Fibroblast of skin of right quadriceps (primary cell): Measurements from ENCODE around the gene ANKRD11.

Experiments
- DNase-seq: peaks from one replicate; pipeline ENCODE4 v3.0.0-alpha.2; 2013

Gene ANKRD11

DNA sequence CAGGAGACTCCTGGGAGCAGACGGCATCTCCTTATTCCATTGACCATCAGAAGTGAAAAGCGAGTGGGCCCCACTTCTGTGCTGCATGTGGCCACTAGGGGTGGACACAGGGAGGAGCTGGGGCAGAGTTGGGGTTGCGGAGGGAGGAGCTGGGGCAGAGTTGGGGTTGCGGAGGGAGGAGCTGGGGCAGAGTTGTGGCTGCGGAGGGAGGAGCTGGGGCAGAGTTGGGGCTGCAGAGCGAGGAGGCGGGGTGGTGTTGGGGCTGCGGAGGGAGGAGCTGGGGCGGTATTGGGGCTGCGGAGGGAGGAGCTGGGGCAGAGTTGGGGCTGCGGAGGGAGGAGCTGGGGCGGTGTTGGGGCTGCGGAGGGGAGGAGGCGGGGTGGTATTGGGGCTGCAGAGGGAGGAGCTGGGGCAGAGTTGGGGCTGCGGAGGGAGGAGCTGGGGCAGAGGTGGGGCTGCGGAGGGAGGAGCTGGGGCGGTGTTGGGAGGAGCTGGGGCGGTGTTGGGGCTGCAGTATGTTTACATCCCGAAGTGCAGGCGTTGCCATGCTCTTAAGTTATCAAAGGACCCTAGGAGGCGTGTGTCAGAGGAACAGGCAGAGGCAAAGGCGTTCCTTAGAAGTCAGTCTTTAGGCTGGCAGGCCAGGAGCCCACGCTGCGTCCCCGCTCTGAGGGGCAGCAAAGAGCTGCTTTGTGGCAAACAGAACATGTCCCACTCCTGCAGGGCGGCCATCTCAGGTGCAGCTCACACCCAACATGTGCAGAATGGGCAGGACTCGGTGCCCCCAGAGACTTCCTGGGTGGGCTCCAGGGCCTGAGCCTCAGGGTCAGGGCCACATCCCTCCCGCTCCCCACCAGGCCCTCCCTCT lies 196.9 kb downstream of the ANKRD11 start:
- DNase-seq = no peak

GRCh38 chr16:89292443-89293078 lies 197.8 kb downstream of the ANKRD11 start:
- DNase-seq = no peak

DNA sequence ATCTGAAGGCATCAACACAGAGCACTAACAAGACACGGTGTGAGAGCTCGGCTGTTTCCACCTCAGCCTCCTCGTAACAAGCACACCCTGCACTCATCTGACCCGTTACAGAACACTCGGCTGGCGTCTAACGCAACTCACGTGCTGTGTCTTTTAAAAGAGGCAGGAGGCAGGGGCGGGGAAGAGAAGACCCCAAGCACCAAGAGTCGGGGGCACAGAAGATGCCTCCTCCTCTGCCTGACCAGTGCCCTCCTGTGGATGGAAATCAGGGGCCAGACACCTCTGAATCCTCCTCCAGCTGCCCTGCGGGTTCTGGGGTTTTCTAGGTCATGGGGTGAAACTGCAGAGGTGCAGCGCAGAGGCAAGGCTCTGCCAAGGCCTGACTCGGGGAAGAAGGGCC lies 198.6 kb downstream of the ANKRD11 start:
- no peak for DNase-seq

DNA sequence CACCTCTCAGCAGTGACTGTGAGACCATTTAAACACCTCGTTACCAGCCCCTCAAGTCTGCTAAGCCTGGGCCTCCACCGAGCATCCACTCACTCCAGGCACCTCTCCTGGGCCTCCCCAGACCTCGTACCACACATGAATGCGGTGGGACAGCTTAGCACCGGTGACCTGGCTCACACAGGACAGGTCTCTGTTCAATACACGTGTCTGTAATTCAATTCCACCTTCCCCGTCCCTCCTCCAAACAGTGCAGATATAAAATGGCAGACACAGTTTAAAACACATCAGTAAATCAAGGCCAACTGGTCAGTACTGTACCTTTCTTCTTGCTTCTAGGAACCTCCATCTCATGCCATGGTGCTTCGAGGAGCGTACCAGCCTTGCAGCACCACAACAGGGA lies 199.0 kb downstream of the ANKRD11 start:
- no peak for DNase-seq

GRCh38 chr16:89290887-89291286 lies 199.5 kb downstream of the ANKRD11 start:
- DNase-seq = no peak

GRCh38 chr16:89290472-89290871 lies 199.9 kb downstream of the ANKRD11 start:
- DNase-seq = no peak

- peak; percentile 49 for DNase-seq
Measured at GRCh38 chr16:89289428-89290395, 200.6 kb downstream of the ANKRD11 start.

DNA sequence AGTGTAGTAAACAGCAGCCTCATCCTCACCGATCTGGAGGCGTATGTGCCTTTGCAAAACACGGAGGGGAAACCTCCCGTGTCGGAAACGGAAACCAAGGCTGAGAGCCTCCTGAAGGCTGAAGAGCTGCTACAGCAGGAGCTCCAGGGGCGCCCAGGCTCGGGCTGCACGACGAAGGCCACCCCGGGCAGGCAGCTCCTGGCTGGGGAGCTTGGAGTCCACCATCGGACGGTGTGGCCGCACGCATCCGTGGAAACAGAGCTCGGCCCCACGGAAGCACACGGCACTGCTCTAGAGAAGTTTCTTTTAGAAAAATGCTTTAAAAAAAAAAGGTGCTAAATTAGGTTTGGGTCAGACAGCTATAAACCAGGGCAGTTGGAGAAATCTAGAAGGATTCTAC lies 201.4 kb downstream of the ANKRD11 start:
- DNase-seq = no peak

DNA sequence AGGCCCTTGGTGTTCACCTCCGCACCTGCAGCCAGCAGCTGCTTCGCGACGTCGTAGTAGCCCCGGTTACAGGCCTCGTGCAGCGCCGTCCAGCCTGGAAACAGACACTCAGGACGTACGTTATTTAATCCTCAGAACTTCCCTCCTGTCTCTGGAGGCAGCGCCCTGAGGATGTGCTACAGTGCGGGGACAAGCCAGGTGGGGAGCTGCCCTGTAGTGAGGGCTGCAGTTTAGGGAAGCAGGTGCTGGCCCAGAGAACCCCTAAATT lies 201.8 kb downstream of the ANKRD11 start:
- DNase-seq = no peak

DNA sequence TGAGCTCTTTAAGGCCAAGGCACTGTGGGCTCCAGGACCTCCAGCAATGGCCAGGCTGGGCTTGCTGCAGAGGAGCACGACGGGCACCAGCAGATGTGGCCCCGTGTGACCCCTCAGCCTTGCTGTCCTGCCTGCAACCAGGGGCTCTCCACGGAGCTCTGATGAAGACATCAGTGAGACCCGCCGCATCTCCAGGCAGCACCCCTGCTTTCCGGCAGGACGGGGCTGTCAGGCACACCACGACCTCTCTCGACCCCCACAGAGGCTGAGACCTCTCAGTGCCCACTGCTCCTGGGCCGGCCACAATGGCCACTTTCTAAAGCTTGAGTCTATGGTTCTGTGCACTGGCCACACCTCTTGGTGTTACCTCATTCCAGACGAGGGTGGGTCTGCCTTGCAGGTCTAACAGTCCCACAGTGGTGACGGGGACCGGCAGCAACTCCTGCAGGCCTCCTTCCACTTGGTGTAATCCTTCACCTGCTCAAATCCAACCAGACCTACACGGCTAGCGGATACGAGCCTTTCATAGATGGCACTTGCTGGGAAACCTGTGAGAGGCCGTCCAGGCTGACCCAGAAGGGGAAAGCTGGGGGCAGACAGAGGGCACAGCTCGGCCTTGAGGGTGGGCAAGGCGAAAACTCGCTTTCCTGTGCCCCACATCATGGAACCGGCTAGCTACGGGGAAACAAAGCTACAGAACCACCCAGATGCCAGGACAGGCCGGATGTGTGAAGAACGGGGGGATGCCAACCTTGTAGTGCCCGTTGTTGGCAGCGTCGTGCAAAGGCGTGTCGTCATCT lies 202.4 kb downstream of the ANKRD11 start:
- DNase-seq = no peak

DNA sequence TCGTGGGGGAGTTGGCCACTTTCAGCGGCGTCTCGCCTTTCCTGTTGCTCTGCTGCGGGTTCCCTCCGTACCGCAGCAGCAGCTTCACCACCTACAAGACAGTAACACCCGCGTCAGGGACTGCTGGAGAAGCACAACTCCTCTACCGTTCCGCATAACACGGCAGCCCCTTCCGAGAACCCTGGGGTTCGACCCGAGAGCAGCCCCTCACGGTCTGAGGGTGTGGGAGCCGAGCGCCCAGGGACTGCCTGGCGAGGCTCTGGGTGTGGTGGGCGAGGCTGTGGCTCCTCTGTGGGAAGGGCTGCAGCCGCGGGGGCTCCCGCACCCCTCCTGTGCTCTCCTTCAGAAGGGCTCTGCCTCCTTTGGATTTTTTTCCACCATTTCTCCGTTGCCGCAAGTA lies 204.3 kb downstream of the ANKRD11 start:
- no peak for DNase-seq

GRCh38 chr16:89285381-89285780 lies 205.0 kb downstream of the ANKRD11 start:
- DNase-seq = no peak

- no peak for DNase-seq
Measured at GRCh38 chr16:89283449-89283848, 206.9 kb downstream of the ANKRD11 start.

GRCh38 chr16:89282523-89282922 lies 207.8 kb downstream of the ANKRD11 start:
- DNase-seq = no peak

DNA sequence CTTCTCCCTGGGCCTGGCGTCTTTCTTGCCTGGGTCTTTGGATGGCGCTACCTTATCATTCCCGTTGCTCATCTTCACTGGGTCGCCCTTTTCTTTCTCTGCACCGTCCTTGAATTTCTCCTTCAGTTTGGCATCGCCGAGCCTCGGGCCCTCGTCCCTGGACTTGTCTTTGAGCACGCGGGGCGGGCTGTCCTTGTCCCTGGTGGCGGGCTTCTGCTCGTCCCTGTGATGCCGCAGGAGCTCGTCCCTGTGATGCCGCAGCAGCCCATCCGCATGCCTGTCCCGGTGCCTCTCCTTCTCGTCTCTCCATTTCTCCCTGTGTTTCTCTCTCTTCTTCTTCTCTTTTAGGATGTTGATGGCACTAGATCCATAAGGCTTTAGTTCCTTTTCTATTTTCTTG lies 208.5 kb downstream of the ANKRD11 start:
- DNase-seq = no peak

GRCh38 chr16:89281189-89281577 lies 209.2 kb downstream of the ANKRD11 start:
- DNase-seq = no peak

DNA sequence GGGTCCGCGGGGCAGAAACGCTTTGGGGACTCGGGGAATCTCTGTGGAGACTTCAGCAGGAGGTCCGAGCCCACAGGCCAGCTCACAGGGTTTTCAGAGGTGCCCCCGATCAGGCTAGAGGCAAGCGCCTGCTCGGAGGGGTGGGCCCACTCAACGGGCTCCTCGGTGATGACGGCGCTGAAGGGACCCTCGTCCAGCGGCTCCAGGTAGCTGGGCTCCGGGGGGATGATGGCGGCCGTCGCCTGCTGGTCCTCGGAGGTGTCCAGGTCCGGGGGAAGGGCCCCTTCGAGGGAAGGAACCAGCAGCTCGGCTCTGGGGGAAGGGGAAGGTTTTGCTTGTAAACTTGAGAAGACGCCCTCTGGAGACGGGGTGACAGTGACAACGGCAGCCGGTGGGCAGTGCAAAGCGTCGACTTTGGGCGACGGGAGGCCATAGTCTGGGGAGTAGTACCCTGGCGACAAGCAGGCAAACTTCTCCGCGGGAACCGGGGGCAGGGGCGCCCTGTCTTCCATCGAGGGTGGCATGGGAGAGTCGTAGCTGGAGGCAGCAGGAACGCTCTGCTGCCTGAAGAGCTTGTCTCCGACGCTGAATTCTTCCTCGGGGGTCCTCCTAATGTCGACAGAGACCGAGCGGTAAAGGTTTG lies 209.7 kb downstream of the ANKRD11 start:
- no peak for DNase-seq

DNA sequence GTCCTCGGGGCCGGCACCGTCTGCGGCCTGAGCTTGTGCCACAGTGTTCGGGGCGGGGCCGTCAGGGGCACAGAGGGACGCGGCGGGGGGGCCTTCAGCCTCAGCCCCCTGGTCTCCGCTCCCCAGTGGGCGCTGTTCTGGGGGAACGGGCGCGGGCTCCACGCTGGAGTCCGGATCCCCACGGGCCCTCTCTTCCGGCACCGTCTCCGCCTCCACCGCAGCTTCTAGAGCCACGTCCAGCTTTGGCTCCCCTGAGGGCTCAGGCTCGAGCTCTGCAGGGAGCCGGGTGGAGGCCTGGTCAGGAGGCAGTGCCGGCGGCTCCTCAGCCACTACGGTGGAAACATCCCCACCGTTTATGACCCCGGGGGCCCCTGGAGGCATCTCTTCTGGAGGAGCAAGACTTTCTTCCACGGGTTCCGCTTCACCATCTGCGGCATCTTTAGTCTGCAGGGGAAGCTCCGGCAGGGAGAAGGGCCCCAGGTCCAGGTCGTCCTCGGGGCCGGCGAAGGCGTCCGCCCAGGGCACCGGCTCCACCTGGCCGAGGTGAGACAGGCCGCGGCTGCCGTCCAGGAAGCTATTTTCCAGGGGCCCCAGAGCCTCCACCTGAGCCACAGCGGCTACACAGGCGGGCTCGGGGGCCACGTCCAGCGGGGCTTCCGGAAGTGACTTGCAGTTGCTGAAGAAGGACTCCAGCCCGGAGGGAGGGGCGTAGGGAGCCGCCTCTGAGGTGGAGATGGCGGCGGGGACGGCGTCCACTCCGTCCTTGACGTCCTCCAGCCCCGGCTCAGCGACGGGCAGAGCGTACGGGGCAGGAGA lies 210.5 kb downstream of the ANKRD11 start:
- DNase-seq = no peak

GRCh38 chr16:89278441-89279240 lies 211.7 kb downstream of the ANKRD11 start:
- DNase-seq = no peak

GRCh38 chr16:89277641-89278341 lies 212.6 kb downstream of the ANKRD11 start:
- DNase-seq = no peak
